Neural crest cell (in vitro differentiated cells): ENCODE results near the gene DYRK2. TPM values are rescaled to one million over a fixed set of nuclear protein-coding genes. Genes with fewer than 3 reads are reported as not detected.
"Not testable (repeated sequence)": the region's sequence is repeated elsewhere in the genome, so short reads cannot be mapped to it uniquely, and the experiment has no call there.

Experiments
- DNase-seq: peaks from one replicate; pipeline ENCODE4 v3.0.0; 2021; ENCODE audit warnings: low read depth, mixed read lengths, low spot score
- H3K27ac Mint-ChIP-seq: one replicate; pipeline ENCODE4 v1.8.0; 2021; ENCODE audit warnings: mild to moderate bottlenecking, mixed read lengths; ENCODE audit not compliant: unreplicated experiment
- H3K27me3 Mint-ChIP-seq: 2 replicates; pipeline ENCODE4 v1.8.0; 2021; ENCODE audit warnings: low read depth, mild to moderate bottlenecking, mixed read lengths
- H3K36me3 Mint-ChIP-seq: 2 replicates; pipeline ENCODE4 v1.8.0; 2021; ENCODE audit warnings: low read depth, mild to moderate bottlenecking, mixed read lengths
- H3K4me1 Mint-ChIP-seq: 2 replicates; pipeline ENCODE4 v1.8.0; 2021; ENCODE audit warnings: mixed read lengths
- H3K4me3 Mint-ChIP-seq: one replicate; pipeline ENCODE4 v1.8.0; 2021; ENCODE audit warnings: mild to moderate bottlenecking, mixed read lengths
- H3K9me3 Mint-ChIP-seq: 2 replicates; pipeline ENCODE4 v1.8.0; 2021; ENCODE audit warnings: mixed read lengths
- total RNA-seq: library from RNA; stranded (reverse); gene quantifications from 2 replicates; pipeline ENCODE4 v1.2.1, GENCODE V29; 2021
- TF ChIP-seq, protein P1 (sequence below): fragments of 200-600 bp; sonication (generic); conservative IDR thresholded peaks from 2 replicates; pipeline ENCODE4 v1.5.0; 2021; ENCODE audit warnings: antibody characterized with exemption, mild to moderate bottlenecking

DYRK2 gene
- total RNA-seq, 1 donor from 2014 or later, result 48.1 TPM

DNA sequence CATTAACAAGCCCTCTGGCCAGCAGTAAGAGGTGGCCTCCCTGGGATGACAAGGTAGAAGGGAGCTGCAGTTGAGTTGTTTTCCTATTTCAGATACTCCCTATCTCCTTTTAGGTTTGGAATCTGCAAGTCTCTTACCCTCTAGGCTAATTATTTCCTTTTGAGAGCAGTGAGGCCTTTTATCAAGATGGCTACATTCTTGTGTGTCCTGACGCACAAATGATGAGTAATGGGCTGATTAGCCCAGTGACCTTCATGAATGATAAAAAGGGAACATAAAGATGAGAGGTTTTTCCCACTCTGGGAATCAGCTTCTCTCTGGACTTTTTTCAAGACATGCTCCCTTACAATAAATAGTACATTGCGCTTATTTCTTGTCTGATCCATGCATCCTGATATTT, 22.9 kb downstream of the DYRK2 start:
- no peak for DNase-seq
- Mint-ChIP-seq H3K27ac (no peak overlapping the region), H3K36me3 (peaks cover 28% of the 10 kb centered on the region), H3K9me3 (peaks cover 16% of the 10 kb centered on the region), H3K4me1 (peaks cover 5% of the 10 kb centered on the region), H3K4me3 (no peak overlapping the region), H3K27me3 (no peaks in the 10 kb centered on the region)
- TF ChIP-seq, protein P1, sequence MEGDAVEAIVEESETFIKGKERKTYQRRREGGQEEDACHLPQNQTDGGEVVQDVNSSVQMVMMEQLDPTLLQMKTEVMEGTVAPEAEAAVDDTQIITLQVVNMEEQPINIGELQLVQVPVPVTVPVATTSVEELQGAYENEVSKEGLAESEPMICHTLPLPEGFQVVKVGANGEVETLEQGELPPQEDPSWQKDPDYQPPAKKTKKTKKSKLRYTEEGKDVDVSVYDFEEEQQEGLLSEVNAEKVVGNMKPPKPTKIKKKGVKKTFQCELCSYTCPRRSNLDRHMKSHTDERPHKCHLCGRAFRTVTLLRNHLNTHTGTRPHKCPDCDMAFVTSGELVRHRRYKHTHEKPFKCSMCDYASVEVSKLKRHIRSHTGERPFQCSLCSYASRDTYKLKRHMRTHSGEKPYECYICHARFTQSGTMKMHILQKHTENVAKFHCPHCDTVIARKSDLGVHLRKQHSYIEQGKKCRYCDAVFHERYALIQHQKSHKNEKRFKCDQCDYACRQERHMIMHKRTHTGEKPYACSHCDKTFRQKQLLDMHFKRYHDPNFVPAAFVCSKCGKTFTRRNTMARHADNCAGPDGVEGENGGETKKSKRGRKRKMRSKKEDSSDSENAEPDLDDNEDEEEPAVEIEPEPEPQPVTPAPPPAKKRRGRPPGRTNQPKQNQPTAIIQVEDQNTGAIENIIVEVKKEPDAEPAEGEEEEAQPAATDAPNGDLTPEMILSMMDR, result no peak

DNA sequence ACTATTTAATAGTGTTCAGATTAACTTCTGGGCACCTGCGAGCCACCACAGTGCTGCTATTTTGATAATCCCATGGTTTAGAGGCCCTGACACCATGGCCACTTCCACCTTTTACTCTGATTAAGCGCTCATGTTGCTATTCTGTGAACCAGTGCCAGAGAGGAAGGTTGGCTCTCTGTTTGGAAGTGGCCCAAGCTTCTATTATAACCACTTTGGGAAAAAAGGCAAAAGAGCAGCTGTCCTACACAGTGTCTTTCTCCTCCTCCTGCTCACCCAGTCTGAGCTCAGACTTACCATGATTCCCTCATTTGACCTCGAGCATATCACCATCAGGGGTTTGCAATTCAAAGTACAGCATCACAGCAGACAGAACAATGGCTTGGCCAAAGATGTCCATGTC, 23.3 kb downstream of the DYRK2 start:
- no peaks in the 10 kb centered on the region for H3K27me3 Mint-ChIP-seq
- no peak for DNase-seq
- H3K9me3 Mint-ChIP-seq, result peaks cover 16% of the 10 kb centered on the region
- TF ChIP-seq, protein P1, result no peak
- H3K4me3 Mint-ChIP-seq, result no peak overlapping the region
- peaks cover 28% of the 10 kb centered on the region for H3K36me3 Mint-ChIP-seq
- peaks cover 5% of the 10 kb centered on the region for H3K4me1 Mint-ChIP-seq
- H3K27ac Mint-ChIP-seq, result no peak overlapping the region

DNA sequence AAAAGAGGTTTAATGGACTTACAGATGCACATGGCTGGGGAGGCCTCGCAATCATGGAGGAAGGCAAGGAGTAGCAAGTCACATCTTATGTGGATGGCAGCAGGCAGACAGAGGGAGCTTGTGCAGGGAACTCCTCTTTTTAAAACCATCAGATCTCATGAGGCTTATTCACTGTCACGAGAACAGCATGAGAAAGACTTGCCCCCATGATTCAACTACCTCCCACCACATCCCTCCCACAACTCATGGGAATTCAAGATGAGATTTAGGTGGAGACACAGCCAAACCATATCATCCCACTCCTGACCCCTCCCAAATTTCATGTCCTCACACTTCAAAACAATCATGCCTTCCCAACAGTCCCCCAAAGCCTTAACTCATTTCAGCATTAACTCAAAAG, 24.0 kb downstream of the DYRK2 start:
- DNase-seq, H3K4me3 Mint-ChIP-seq, H3K4me1 Mint-ChIP-seq, H3K27me3 Mint-ChIP-seq: not testable (repeated sequence)
- Mint-ChIP-seq H3K9me3 (peaks cover 16% of the 10 kb centered on the region), H3K27ac (peak overlapping the region; percentile 57), H3K36me3 (peaks cover 28% of the 10 kb centered on the region)

DNA sequence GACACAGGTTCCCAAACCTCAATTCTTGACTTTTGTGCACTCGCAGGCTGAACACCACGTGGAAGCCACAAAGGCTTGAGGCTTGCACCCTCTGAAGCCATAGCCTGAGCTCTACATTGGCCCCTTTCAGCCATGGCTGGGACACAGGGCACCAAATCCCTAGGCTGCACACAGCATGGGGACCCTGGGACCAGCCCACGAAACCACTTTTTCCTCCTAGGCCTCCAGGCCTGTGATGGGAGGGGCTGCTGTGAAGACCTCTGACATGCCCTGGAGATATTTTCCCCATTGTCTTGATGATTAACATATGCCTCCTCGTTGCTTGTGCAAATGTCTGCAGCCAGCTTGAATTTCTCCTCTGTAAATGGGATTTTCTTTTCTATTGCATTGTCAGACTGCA, 25.0 kb downstream of the DYRK2 start:
- DNase-seq, H3K27me3 Mint-ChIP-seq, H3K4me3 Mint-ChIP-seq, H3K27ac Mint-ChIP-seq, H3K4me1 Mint-ChIP-seq: not testable (repeated sequence)
- Mint-ChIP-seq H3K36me3 (peaks cover 28% of the 10 kb centered on the region), H3K9me3 (peaks cover 16% of the 10 kb centered on the region)

DNA sequence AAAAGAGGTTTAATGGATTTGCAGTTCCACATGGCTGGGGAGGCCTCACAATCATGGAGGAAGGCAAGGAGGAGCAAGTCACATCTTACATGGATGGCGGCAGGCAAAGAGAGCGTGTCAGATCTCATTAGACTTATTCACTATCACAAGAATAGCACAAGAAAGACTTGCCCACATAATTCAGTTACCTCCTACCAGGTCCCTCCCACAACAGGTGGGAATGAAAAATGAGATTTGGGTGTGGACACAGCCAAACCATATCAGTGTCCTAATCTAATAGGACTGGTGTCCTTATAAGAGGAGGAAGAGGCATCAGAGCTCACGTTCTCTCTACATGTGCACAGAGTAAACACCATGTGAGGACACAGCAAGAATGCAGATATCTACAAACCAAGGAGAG, 25.9 kb downstream of the DYRK2 start:
- DNase-seq, result no peak
- Mint-ChIP-seq H3K27me3 (no peaks in the 10 kb centered on the region), H3K4me3 (no peak overlapping the region), H3K36me3 (peaks cover 26% of the 10 kb centered on the region), H3K4me1 (peaks cover 2% of the 10 kb centered on the region), H3K27ac (no peak overlapping the region), H3K9me3 (peaks cover 16% of the 10 kb centered on the region)
- TF ChIP-seq, protein P1, result no peak

DNA sequence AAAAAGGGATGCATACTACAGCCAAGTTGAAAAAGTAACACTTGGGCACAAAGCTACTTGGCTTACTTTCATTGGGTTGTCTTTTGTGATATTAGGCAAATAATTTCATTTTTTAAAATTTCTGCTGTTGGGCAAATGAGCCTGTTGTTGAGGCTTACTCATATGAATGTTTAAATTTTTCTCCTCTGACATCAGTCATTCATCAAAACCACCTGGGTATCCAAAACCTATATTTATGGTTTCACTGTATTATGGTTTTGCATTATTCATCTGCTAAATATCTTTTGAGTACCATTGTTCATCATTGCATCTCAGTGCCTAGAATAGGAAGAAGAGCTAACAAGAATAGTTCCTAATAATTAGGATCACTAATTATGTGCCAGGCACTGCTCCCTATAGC, 28.1 kb downstream of the DYRK2 start:
- Mint-ChIP-seq H3K9me3 (peaks cover 20% of the 10 kb centered on the region), H3K36me3 (peaks cover 24% of the 10 kb centered on the region), H3K27ac (no peak overlapping the region), H3K4me1 (peaks cover under 1% of the 10 kb centered on the region), H3K4me3 (no peak overlapping the region), H3K27me3 (no peaks in the 10 kb centered on the region)
- DNase-seq, result no peak
- TF ChIP-seq, protein P1, result no peak

DNA sequence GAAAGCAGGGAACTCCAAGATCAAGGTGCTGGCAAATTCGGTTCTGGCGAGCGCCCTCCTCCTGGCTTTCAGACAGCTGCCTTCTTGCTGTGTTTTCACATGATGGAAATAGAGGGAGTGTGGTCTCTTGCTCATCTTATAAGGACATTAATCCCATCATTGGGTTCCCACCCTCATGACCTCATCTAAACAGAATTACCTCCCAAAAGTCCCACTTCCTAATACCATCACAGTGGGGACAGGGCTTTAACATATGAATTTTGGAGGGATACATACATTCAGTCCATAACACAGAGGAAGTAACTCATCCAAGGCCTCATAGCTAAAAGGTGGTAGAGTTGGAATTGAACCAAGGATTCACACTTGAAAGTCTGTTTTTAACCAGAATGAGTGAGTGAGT, 28.6 kb downstream of the DYRK2 start:
- H3K4me3 Mint-ChIP-seq, result no peak overlapping the region
- H3K27ac Mint-ChIP-seq, result no peak overlapping the region
- H3K4me1 Mint-ChIP-seq, result peaks cover 5% of the 10 kb centered on the region
- DNase-seq, result no peak
- H3K9me3 Mint-ChIP-seq, result peaks cover 18% of the 10 kb centered on the region
- TF ChIP-seq, protein P1, result no peak
- H3K36me3 Mint-ChIP-seq, result peaks cover 22% of the 10 kb centered on the region
- no peaks in the 10 kb centered on the region for H3K27me3 Mint-ChIP-seq
